C4-2B (cell line): Measurements from ENCODE around the gene CHRDL2.

Source experiments
- CTCF ChIP-seq: fragments of 450-650 bp; conservative IDR thresholded peaks from 2 replicates; pipeline ENCODE4 v1.5.1; 2017; ENCODE audit warnings: mild to moderate bottlenecking
- ZFX ChIP-seq: fragments of 450-650 bp; IDR thresholded peaks from 2 replicates; pipeline ENCODE4 v1.6.1; 2017

- no peak for TF ChIP-seq CTCF
- TF ChIP-seq ZFX = no peak
These were observed 45.3 kb downstream of the CHRDL2 start for GRCh38 chr11:74685905-74686304.
